H54 (cell line): ENCODE results near the gene HSD17B11.
"Not testable (repeated sequence)": the region's sequence is repeated elsewhere in the genome, so short reads cannot be mapped to it uniquely, and the experiment has no call there.

Experiments
- DNase-seq: peaks from one replicate; pipeline ENCODE4 v3.0.0; 2011; ENCODE audit warnings: low spot score, mixed read lengths; ENCODE audit not compliant: insufficient read length
- FAIRE-seq: peaks from 3 replicates; lab custom pipeline; 2011; peaks lifted over from hg19 to GRCh38; lab: Jason Lieb, UNC
- POLR2A ChIP-seq: IDR thresholded peaks from 2 replicates; pipeline ENCODE4 v1.6.1; 2011; ENCODE audit warnings: low read depth, mild to moderate bottlenecking, low read length

Gene HSD17B11

GRCh38 chr4:87390891-87391575 lies at the start of gene HSD17B11:
Gene HSD17B11 (minus strand): TSS chr4:87391188. CDS start chr4:87391070, 118 bp downstream.
- peak; percentile 92 for FAIRE-seq

GRCh38 chr4:87433342-87433741 lies 42.4 kb upstream of the HSD17B11 start:
- FAIRE-seq, result no peak
- no peak for DNase-seq

More at GRCh38 chr4:87390891-87391575, at the start of gene HSD17B11:
- TF ChIP-seq POLR2A, result peak; percentile 72
- DNase-seq, result peak; percentile 66

GRCh38 chr4:87430038-87430437 lies 39.0 kb upstream of the HSD17B11 start:
- FAIRE-seq (no peak), DNase-seq (no peak)
- TF ChIP-seq POLR2A, result no peak

More at GRCh38 chr4:87433342-87433741, 42.4 kb upstream of the HSD17B11 start:
- TF ChIP-seq POLR2A, result no peak

GRCh38 chr4:87428979-87429378 lies 38.0 kb upstream of the HSD17B11 start:
- no peak for TF ChIP-seq POLR2A
- FAIRE-seq (no peak), DNase-seq (no peak)

- TF ChIP-seq POLR2A, result no peak
- DNase-seq (no peak), FAIRE-seq (no peak)
These were observed 36.5 kb upstream of the HSD17B11 start for GRCh38 chr4:87427518-87427868.

GRCh38 chr4:87426865-87427517 lies 36.0 kb upstream of the HSD17B11 start:
- no peak for TF ChIP-seq POLR2A
- DNase-seq, result no peak
- no peak for FAIRE-seq

GRCh38 chr4:87425711-87426110 lies 34.7 kb upstream of the HSD17B11 start:
- DNase-seq (no peak), FAIRE-seq (no peak)
- no peak for TF ChIP-seq POLR2A

GRCh38 chr4:87424099-87424543 lies 33.1 kb upstream of the HSD17B11 start:
- not testable (repeated sequence) for DNase-seq, FAIRE-seq

GRCh38 chr4:87423317-87424098 lies 32.5 kb upstream of the HSD17B11 start:
- no peak for FAIRE-seq
- no peak for TF ChIP-seq POLR2A
- DNase-seq, result no peak

- no peak for FAIRE-seq
- peak; percentile 69 for TF ChIP-seq POLR2A
- peak; percentile 61 for DNase-seq
These were observed 31.4 kb upstream of the HSD17B11 start, which contains the start of gene NUDT9 for GRCh38 chr4:87422104-87423052. Gene NUDT9 (plus strand): TSS chr4:87422573. CDS start chr4:87422906, 333 bp downstream.

- no peak for DNase-seq
- no peak for TF ChIP-seq POLR2A
- no peak for FAIRE-seq
These were observed 29.4 kb upstream of the HSD17B11 start for GRCh38 chr4:87420276-87420830.

GRCh38 chr4:87419578-87420249 lies 28.7 kb upstream of the HSD17B11 start:
- TF ChIP-seq POLR2A, result no peak
- DNase-seq (no peak), FAIRE-seq (no peak)

GRCh38 chr4:87418410-87418809 lies 27.4 kb upstream of the HSD17B11 start:
- DNase-seq, FAIRE-seq: not testable (repeated sequence)
